ENCODE data around the gene PKD2L2. TPM values are rescaled to one million over a fixed set of nuclear protein-coding genes. Genes with fewer than 3 reads are reported as not detected.

Gene PKD2L2
- polyA plus RNA-seq, 1 donor from 2014 or later = not detected

DNA sequence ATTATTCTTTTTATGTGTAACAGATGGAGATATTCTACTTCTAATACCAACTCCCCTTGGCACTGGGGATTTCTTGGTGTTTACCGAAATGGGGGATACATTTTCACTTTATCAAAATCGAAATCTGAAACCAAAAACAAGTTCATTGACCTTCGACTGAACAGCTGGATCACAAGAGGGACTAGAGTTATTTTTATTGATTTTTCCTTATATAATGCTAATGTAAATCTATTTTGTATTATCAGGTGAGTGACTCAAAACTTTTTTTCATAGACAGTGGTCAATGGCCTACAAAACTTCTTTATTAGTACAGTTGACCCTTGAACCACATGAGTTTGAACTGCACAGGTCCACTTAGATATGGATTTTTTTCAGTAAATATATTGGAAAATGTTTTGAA lies 10.2 kb downstream of the PKD2L2 start:
- H2AFZ ChIP-seq (ENCODE audit: low read depth, low read length) = no peak overlapping the region
- H3K4me3 ChIP-seq (ENCODE audit: low read length) = no peak overlapping the region
- H3K9ac ChIP-seq (ENCODE audit: low read length) = no peak overlapping the region
- no peaks in the 10 kb centered on the region for H3F3A ChIP-seq (ENCODE audit: insufficient read depth, low read length, poor library complexity, severe bottlenecking)
- H3K27me3 ChIP-seq (ENCODE audit: insufficient read depth, low read depth, low read length) = no peaks in the 10 kb centered on the region
- H3K9me3 ChIP-seq (ENCODE audit: low read length) = no peaks in the 10 kb centered on the region
- no peak overlapping the region for H3K4me2 ChIP-seq (ENCODE audit: low read length)
- H3K36me3 ChIP-seq (ENCODE audit: insufficient read depth, low read length) = no peaks in the 10 kb centered on the region
- H4K20me1 ChIP-seq (ENCODE audit: insufficient read depth) = no peaks in the 10 kb centered on the region
- TF ChIP-seq RAD21 (conservative IDR thresholded peaks at IDR 0.05) (no peak), EP300 (conservative IDR thresholded peaks at IDR 0.05; ENCODE audit: poor library complexity, severe bottlenecking) (no peak), EZH2 (IDR thresholded peaks at IDR 0.05; ENCODE audit: borderline replicate concordance, insufficient read depth, low read length, poor library complexity, severe bottlenecking) (no peak), MXI1 (conservative IDR thresholded peaks at IDR 0.05; ENCODE audit: poor library complexity, severe bottlenecking) (no peak), TAF1 (IDR thresholded peaks at IDR 0.05; ENCODE audit: low read depth) (no peak), POLR2AphosphoS5 (IDR thresholded peaks at IDR 0.05) (no peak), SMC3 (conservative IDR thresholded peaks at IDR 0.05; ENCODE audit: poor library complexity) (no peak)
- TF ChIP-seq, protein P1, sequence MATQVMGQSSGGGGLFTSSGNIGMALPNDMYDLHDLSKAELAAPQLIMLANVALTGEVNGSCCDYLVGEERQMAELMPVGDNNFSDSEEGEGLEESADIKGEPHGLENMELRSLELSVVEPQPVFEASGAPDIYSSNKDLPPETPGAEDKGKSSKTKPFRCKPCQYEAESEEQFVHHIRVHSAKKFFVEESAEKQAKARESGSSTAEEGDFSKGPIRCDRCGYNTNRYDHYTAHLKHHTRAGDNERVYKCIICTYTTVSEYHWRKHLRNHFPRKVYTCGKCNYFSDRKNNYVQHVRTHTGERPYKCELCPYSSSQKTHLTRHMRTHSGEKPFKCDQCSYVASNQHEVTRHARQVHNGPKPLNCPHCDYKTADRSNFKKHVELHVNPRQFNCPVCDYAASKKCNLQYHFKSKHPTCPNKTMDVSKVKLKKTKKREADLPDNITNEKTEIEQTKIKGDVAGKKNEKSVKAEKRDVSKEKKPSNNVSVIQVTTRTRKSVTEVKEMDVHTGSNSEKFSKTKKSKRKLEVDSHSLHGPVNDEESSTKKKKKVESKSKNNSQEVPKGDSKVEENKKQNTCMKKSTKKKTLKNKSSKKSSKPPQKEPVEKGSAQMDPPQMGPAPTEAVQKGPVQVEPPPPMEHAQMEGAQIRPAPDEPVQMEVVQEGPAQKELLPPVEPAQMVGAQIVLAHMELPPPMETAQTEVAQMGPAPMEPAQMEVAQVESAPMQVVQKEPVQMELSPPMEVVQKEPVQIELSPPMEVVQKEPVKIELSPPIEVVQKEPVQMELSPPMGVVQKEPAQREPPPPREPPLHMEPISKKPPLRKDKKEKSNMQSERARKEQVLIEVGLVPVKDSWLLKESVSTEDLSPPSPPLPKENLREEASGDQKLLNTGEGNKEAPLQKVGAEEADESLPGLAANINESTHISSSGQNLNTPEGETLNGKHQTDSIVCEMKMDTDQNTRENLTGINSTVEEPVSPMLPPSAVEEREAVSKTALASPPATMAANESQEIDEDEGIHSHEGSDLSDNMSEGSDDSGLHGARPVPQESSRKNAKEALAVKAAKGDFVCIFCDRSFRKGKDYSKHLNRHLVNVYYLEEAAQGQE (IDR thresholded peaks at IDR 0.05; ENCODE audit: borderline replicate concordance) = no peak
- TF ChIP-seq, protein P2, sequence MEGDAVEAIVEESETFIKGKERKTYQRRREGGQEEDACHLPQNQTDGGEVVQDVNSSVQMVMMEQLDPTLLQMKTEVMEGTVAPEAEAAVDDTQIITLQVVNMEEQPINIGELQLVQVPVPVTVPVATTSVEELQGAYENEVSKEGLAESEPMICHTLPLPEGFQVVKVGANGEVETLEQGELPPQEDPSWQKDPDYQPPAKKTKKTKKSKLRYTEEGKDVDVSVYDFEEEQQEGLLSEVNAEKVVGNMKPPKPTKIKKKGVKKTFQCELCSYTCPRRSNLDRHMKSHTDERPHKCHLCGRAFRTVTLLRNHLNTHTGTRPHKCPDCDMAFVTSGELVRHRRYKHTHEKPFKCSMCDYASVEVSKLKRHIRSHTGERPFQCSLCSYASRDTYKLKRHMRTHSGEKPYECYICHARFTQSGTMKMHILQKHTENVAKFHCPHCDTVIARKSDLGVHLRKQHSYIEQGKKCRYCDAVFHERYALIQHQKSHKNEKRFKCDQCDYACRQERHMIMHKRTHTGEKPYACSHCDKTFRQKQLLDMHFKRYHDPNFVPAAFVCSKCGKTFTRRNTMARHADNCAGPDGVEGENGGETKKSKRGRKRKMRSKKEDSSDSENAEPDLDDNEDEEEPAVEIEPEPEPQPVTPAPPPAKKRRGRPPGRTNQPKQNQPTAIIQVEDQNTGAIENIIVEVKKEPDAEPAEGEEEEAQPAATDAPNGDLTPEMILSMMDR (IDR thresholded peaks at IDR 0.05; ENCODE audit: poor library complexity, severe bottlenecking) = no peak
- H3K9me2 ChIP-seq (ENCODE audit: insufficient read depth, low read length) = no peaks in the 10 kb centered on the region
- H3K79me2 ChIP-seq (replicated peaks; ENCODE audit: insufficient read depth, low read length) = no peaks in the 10 kb centered on the region
- no peak overlapping the region for H3K27ac ChIP-seq (ENCODE audit: low read length)

DNA sequence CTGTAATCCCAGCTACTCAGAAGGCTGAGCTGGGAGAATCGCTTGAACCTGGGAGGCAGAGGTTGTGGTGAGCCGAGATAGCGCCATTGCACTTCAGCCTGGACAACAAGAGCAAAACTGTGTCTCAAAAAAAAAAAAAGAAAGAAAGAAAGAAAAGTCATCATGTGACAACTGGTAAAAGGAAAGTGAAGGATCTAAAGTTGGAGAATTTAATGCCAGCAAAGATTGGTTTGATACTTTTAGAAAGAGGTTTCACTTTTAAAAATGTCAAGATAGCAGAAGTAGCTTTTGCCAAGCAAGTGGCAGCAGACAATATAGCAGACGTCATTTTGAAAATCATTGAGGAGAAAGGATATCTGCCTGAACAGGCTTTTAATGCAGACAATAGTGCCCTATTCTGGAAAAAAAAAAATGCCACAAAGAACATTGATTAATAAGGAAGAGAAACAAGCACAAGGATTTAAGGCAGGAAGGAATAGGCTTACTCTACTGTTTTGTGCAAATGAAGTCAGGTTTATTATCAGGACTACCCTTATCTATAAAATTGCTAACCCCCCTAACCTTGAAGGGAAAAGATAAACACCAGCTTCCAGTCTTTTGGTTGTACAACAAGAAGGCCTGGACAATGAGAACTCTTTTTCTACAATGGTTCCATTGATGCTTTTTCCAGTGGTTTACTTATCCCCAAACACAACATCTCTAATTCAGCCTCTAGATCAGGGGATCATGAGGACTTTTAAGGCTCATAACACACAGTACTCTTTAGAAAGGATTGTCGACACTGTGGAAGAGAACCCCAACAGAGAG lies 12.0 kb downstream of the PKD2L2 start:
- Histone ChIP-seq H3K9me2 (ENCODE audit: insufficient read depth, low read length) (no peaks in the 10 kb centered on the region), H3F3A (ENCODE audit: insufficient read depth, low read length, poor library complexity, severe bottlenecking) (no peaks in the 10 kb centered on the region), H3K4me3 (ENCODE audit: low read length) (no peak overlapping the region), H3K9me3 (ENCODE audit: low read length) (no peaks in the 10 kb centered on the region), H3K27me3 (ENCODE audit: insufficient read depth, low read depth, low read length) (no peaks in the 10 kb centered on the region), H3K36me3 (ENCODE audit: insufficient read depth, low read length) (no peaks in the 10 kb centered on the region), H4K20me1 (ENCODE audit: insufficient read depth) (no peaks in the 10 kb centered on the region), H3K79me2 (replicated peaks; ENCODE audit: insufficient read depth, low read length) (no peaks in the 10 kb centered on the region), H2AFZ (ENCODE audit: low read depth, low read length) (no peak overlapping the region), H3K4me2 (ENCODE audit: low read length) (no peak overlapping the region), H3K9ac (ENCODE audit: low read length) (no peak overlapping the region), H3K27ac (ENCODE audit: low read length) (no peak overlapping the region)
- TF ChIP-seq SMC3 (conservative IDR thresholded peaks at IDR 0.05; ENCODE audit: poor library complexity) = no peak
- TF ChIP-seq, protein P1 (IDR thresholded peaks at IDR 0.05; ENCODE audit: borderline replicate concordance) = no peak
- no peak for TF ChIP-seq EZH2 (IDR thresholded peaks at IDR 0.05; ENCODE audit: borderline replicate concordance, insufficient read depth, low read length, poor library complexity, severe bottlenecking)
- TF ChIP-seq EP300 (conservative IDR thresholded peaks at IDR 0.05; ENCODE audit: poor library complexity, severe bottlenecking) = no peak
- no peak for TF ChIP-seq RAD21 (conservative IDR thresholded peaks at IDR 0.05)
- TF ChIP-seq TAF1 (IDR thresholded peaks at IDR 0.05; ENCODE audit: low read depth) = no peak
- TF ChIP-seq POLR2AphosphoS5 (IDR thresholded peaks at IDR 0.05) = no peak
- TF ChIP-seq, protein P2 (IDR thresholded peaks at IDR 0.05; ENCODE audit: poor library complexity, severe bottlenecking) = no peak
- TF ChIP-seq MXI1 (conservative IDR thresholded peaks at IDR 0.05; ENCODE audit: poor library complexity, severe bottlenecking) = no peak

Data from neural cell (in vitro differentiated cells).